Measurements from ENCODE around the gene MARS1.

DNA sequence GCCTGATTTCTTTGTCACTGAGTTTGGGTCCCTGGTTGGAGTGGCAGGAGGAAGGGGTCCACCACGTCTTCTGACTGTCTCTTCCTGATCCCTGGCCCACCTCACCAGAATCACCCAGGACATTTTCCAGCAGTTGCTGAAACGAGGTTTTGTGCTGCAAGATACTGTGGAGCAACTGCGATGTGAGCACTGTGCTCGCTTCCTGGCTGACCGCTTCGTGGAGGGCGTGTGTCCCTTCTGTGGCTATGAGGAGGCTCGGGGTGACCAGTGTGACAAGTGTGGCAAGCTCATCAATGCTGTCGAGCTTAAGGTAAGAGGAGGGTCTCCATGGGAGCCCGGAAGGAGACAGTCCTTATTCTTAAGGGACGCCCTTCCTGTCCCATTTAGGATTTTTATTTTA, 12.3 kb downstream of the MARS1 start:
- TF ChIP-seq, protein P1, sequence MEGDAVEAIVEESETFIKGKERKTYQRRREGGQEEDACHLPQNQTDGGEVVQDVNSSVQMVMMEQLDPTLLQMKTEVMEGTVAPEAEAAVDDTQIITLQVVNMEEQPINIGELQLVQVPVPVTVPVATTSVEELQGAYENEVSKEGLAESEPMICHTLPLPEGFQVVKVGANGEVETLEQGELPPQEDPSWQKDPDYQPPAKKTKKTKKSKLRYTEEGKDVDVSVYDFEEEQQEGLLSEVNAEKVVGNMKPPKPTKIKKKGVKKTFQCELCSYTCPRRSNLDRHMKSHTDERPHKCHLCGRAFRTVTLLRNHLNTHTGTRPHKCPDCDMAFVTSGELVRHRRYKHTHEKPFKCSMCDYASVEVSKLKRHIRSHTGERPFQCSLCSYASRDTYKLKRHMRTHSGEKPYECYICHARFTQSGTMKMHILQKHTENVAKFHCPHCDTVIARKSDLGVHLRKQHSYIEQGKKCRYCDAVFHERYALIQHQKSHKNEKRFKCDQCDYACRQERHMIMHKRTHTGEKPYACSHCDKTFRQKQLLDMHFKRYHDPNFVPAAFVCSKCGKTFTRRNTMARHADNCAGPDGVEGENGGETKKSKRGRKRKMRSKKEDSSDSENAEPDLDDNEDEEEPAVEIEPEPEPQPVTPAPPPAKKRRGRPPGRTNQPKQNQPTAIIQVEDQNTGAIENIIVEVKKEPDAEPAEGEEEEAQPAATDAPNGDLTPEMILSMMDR (IDR thresholded peaks at IDR 0.05) = no peak
- TF ChIP-seq POLR2A (IDR thresholded peaks at IDR 0.05) = no peak

Data from uterus (tissue), 2 donors.